ENCODE data around the gene MKNK2. TPM values are rescaled to one million over a fixed set of nuclear protein-coding genes. Genes with fewer than 3 reads are reported as not detected.

The MKNK2 gene
- polyA plus RNA-seq, 1 experiment: 31.1 TPM

- H3K27me3 ChIP-seq (ENCODE audit: control insufficient read depth, insufficient read depth, low read length): no peaks in the 10 kb centered on the region
- peak overlapping the region; percentile 75 for H3K27ac ChIP-seq (ENCODE audit: low read depth, low read length)
- peak overlapping the region; percentile 31 for H3K4me3 ChIP-seq (ENCODE audit: low read depth, low read length)
- no peaks in the 10 kb centered on the region; the same call in 1 of the 2 replicates for H3K9me3 ChIP-seq (ENCODE audit: control insufficient read depth, insufficient read depth, low read length)
- ChIA-PET POLR2A (interaction anchor here (0.6 to 1.1 kb wide), 5 partner anchors 9 to 646 kb away, joined by 3 read pairs; no protein-coding TSS in a partner anchor), CTCF (interaction anchor here (1.2 kb wide), 1 partner anchor 9 kb away, joined by 3 read pairs; no protein-coding TSS in a partner anchor)
- TF ChIP-seq, protein P1, sequence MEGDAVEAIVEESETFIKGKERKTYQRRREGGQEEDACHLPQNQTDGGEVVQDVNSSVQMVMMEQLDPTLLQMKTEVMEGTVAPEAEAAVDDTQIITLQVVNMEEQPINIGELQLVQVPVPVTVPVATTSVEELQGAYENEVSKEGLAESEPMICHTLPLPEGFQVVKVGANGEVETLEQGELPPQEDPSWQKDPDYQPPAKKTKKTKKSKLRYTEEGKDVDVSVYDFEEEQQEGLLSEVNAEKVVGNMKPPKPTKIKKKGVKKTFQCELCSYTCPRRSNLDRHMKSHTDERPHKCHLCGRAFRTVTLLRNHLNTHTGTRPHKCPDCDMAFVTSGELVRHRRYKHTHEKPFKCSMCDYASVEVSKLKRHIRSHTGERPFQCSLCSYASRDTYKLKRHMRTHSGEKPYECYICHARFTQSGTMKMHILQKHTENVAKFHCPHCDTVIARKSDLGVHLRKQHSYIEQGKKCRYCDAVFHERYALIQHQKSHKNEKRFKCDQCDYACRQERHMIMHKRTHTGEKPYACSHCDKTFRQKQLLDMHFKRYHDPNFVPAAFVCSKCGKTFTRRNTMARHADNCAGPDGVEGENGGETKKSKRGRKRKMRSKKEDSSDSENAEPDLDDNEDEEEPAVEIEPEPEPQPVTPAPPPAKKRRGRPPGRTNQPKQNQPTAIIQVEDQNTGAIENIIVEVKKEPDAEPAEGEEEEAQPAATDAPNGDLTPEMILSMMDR (IDR thresholded peaks at IDR 0.05; ENCODE audit: low read depth, low read length): no peak
- DNase-seq (ENCODE audit: low read depth, low spot score): no peak
Observed at GRCh38 chr19:2042485-2043250, 8.4 kb downstream of the MKNK2 start.

- DNase-seq (ENCODE audit: low read depth, low spot score): no peak
- CTCF ChIA-PET: interaction anchor here (1.2 kb wide), 1 partner anchor 10 kb away, joined by 3 read pairs; no protein-coding TSS in a partner anchor
- H3K4me3 ChIP-seq (ENCODE audit: low read depth, low read length): peak overlapping the region; percentile 31
- no peaks in the 10 kb centered on the region for H3K27me3 ChIP-seq (ENCODE audit: control insufficient read depth, insufficient read depth, low read length)
- peak overlapping the region; percentile 75 for H3K27ac ChIP-seq (ENCODE audit: low read depth, low read length)
- POLR2A ChIA-PET: interaction anchor here (0.6 to 1.1 kb wide), 5 partner anchors 9 to 1649 kb away, joined by 3 to 4 read pairs (median 3); no protein-coding TSS in a partner anchor
- TF ChIP-seq, protein P1 (IDR thresholded peaks at IDR 0.05; ENCODE audit: low read depth, low read length): no peak
- H3K9me3 ChIP-seq (ENCODE audit: control insufficient read depth, insufficient read depth, low read length): no peaks in the 10 kb centered on the region; the same call in 1 of the 2 replicates
Observed at GRCh38 chr19:2041683-2042484, 9.2 kb downstream of the MKNK2 start.

DNA sequence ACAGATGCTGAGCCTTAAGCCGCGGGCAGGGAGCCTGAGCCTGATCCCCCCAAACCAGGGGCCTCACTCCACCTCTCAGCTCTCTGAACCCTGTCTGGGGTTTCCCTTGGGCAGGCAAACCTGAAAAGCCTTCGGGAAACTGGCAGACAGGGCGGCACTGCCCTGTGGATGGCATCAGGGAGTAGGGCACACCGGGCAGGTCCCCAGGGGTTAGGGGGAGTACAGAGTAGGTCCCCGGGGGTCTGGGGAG, 9.7 kb downstream of the MKNK2 start:
- TF ChIP-seq, protein P1 (IDR thresholded peaks at IDR 0.05; ENCODE audit: low read depth, low read length): no peak
- ChIA-PET CTCF (interaction anchor here (0.6 kb wide), 1 partner anchor 1946 kb away, joined by 3 read pairs; no protein-coding TSS in a partner anchor), POLR2A (interaction anchor here (0.6 kb wide), 1 partner anchor 1649 kb away, joined by 4 read pairs; no protein-coding TSS in a partner anchor)
- Histone ChIP-seq H3K4me3 (ENCODE audit: low read depth, low read length) (no peak overlapping the region), H3K27ac (ENCODE audit: low read depth, low read length) (no peak overlapping the region), H3K27me3 (ENCODE audit: control insufficient read depth, insufficient read depth, low read length) (no peaks in the 10 kb centered on the region), H3K9me3 (ENCODE audit: control insufficient read depth, insufficient read depth, low read length) (no peaks in the 10 kb centered on the region; the same call in 1 of the 2 replicates)
- DNase-seq (ENCODE audit: low read depth, low spot score): no peak

DNA sequence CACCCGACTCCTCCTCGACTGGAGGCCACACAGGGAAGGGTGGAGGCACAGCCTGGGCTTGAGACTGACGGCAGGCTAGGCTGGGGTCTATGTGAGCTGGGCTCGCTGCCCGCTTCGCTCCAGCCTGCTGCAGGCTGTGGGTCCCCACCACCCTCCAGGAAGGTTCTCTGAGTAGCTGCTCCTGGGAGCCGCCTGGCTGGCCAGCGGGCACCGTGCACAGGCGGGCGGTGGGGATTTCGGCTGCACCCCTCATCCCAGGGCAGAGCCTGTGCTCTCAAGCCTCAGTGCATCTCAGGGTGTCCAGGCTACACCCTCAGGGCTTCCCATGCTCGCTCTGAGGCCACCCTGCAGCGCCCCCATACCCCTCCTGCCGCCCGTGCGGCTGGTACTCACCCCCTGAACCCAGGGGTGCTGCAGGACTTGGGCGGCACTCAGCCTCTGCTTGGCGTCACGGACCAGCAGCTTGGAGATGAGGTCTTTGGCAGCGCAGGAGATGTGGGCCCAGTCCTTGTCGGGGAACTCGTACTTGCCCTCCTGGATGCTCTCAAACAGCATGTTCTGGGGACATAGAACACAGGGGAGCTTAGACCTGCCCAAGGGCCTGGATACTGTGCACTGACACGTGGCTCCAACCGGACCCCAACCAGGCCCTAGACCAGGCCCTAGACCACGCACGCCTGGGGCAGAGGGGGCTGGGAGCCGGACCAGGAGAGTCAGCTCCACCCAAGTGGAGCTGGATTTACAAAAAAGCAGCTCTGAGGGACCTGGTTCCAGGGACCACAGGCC, 10.2 kb downstream of the MKNK2 start:
- DNase-seq (ENCODE audit: low read depth, low spot score): no peak
- POLR2A ChIA-PET: interaction anchor here (0.6 kb wide), 1 partner anchor 1650 kb away, joined by 4 read pairs; no protein-coding TSS in a partner anchor
- H3K27me3 ChIP-seq (ENCODE audit: control insufficient read depth, insufficient read depth, low read length): no peaks in the 10 kb centered on the region
- CTCF ChIA-PET: interaction anchor here (0.6 kb wide), 1 partner anchor 1947 kb away, joined by 3 read pairs; no protein-coding TSS in a partner anchor
- H3K9me3 ChIP-seq (ENCODE audit: control insufficient read depth, insufficient read depth, low read length): peaks cover 2% of the 10 kb centered on the region
- H3K27ac ChIP-seq (ENCODE audit: low read depth, low read length): no peak overlapping the region
- TF ChIP-seq, protein P1 (IDR thresholded peaks at IDR 0.05; ENCODE audit: low read depth, low read length): no peak
- no peak overlapping the region for H3K4me3 ChIP-seq (ENCODE audit: low read depth, low read length)
